Activated CD4-positive, alpha-beta memory T cell treated with anti-CD3 and anti-CD28 coated beads for 36 hours (primary cell): ENCODE results near the gene OR2L8. TPM values are rescaled to one million over a fixed set of nuclear protein-coding genes. Genes with fewer than 3 reads are reported as not detected.

Experiments
- total RNA-seq, 2 experiments: library from RNA; stranded (reverse); gene quantifications; one replicate each; pipeline ENCODE4 v1.2.3, GENCODE V29; 2021

Gene OR2L8
- total RNA-seq, 2 experiments from 2014 or later, result not detected

Other genes with a start within 250 kb of the OR2L8 start
- gene OR6F1, start 232.2 kb upstream of the OR2L8 start, total RNA-seq, result not detected
- not detected for gene OR14K1, start 210.2 kb upstream of the OR2L8 start, total RNA-seq
- gene OR14A2, start 200.7 kb upstream of the OR2L8 start, total RNA-seq, result not detected
- not detected for gene OR1C1, start 188.3 kb upstream of the OR2L8 start, total RNA-seq
- gene OR14A16, start 124.7 kb upstream of the OR2L8 start, total RNA-seq, result not detected
- gene OR11L1, start 107.0 kb upstream of the OR2L8 start, total RNA-seq, result not detected
- gene TRIM58, start 91.7 kb upstream of the OR2L8 start, total RNA-seq, result under 1 TPM in 1 of 2 experiments, not detected in 1; 0.19 TPM
- gene OR2W3, start 53.3 kb upstream of the OR2L8 start, total RNA-seq, result not detected
- not detected for gene OR2T8, start 28.6 kb upstream of the OR2L8 start, total RNA-seq
- gene OR2AJ1, start 24.0 kb upstream of the OR2L8 start, total RNA-seq, result not detected
- not detected for gene OR2AK2, start 16.4 kb downstream of the OR2L8 start, total RNA-seq
- gene OR2L5, start 64.8 kb downstream of the OR2L8 start, total RNA-seq, result not detected
- gene OR2L2, start 81.2 kb downstream of the OR2L8 start, total RNA-seq, result under 1 TPM in 1 of 2 experiments, not detected in 1; 0.07 TPM
- gene OR2L3, start 98.0 kb downstream of the OR2L8 start, total RNA-seq, result not detected
- not detected for gene OR2L13, start 146.3 kb downstream of the OR2L8 start, total RNA-seq
- not detected for gene OR2M5, start 196.3 kb downstream of the OR2L8 start, total RNA-seq
- not detected for gene OR2M2, start 226.0 kb downstream of the OR2L8 start, total RNA-seq
- gene OR2M3, start 248.4 kb downstream of the OR2L8 start, total RNA-seq, result not detected